OCI-LY1 (cell line): ENCODE data around the gene RCE1.
"Not testable (repeated sequence)": the region's sequence is repeated elsewhere in the genome, so short reads cannot be mapped to it uniquely, and the experiment has no call there.

Experiments
- H2AFZ ChIP-seq: fragments of 200-600 bp; sonication (generic), shearing (Covaris generic); 2 replicates; pipeline ENCODE4 v1.6.0; 2014; ENCODE audit warnings: antibody characterized with exemption, mild to moderate bottlenecking, low read length
- H3F3A ChIP-seq: fragments of 200-600 bp; sonication (generic), shearing (Covaris generic); 2 replicates; pipeline ENCODE4 v1.6.0; 2014; ENCODE audit warnings: mild to moderate bottlenecking, antibody characterized with exemption, low read length, moderate library complexity; ENCODE audit not compliant: insufficient read depth
- H3K27ac ChIP-seq: fragments of 200-600 bp; sonication (generic); 2 replicates; pipeline ENCODE4 v1.5.1; 2014; ENCODE audit warnings: low read length, mixed run types, mild to moderate bottlenecking, low read depth; ENCODE audit not compliant: poor library complexity, severe bottlenecking
- H3K27me3 ChIP-seq: fragments of 200-600 bp; sonication (generic); 2 replicates; pipeline ENCODE4 v1.6.0; 2014; ENCODE audit warnings: antibody characterized with exemption, mild to moderate bottlenecking, low read length, moderate library complexity; ENCODE audit not compliant: insufficient read depth
- H3K36me3 ChIP-seq: fragments of 200-600 bp; sonication (generic); 2 replicates; pipeline ENCODE4 v1.6.1; 2014; ENCODE audit warnings: mild to moderate bottlenecking, antibody characterized with exemption, low read length, moderate library complexity, mixed read lengths; ENCODE audit not compliant: insufficient read depth
- H3K4me1 ChIP-seq: fragments of 200-600 bp; sonication (generic); 2 replicates; pipeline ENCODE4 v1.5.1; 2014; ENCODE audit warnings: mild to moderate bottlenecking, low read length, moderate library complexity; ENCODE audit not compliant: insufficient read depth, severe bottlenecking
- H3K4me2 ChIP-seq: fragments of 200-600 bp; sonication (generic), shearing (Covaris generic); 2 replicates; pipeline ENCODE4 v1.6.1; 2014; ENCODE audit warnings: low read length
- H3K4me3 ChIP-seq: fragments of 200-600 bp; sonication (generic); 2 replicates; pipeline ENCODE4 v1.5.1; 2014; ENCODE audit warnings: low read length, low read depth, mild to moderate bottlenecking, mixed read lengths; ENCODE audit not compliant: poor library complexity, severe bottlenecking
- H3K79me2 ChIP-seq: fragments of 200-600 bp; shearing (Covaris generic); 2 replicates; pipeline ENCODE4 v1.6.1; 2016; ENCODE audit warnings: mixed run types, low read length, mixed read lengths; ENCODE audit not compliant: insufficient read depth
- H3K9ac ChIP-seq: fragments of 200-600 bp; sonication (generic), shearing (Covaris generic); 2 replicates; pipeline ENCODE4 v1.6.1; 2014; ENCODE audit warnings: mild to moderate bottlenecking, low read length, mixed read lengths
- H3K9me2 ChIP-seq: fragments of 200-600 bp; sonication (generic), shearing (Covaris generic); 2 replicates; pipeline ENCODE4 v1.6.1; 2014; ENCODE audit warnings: low read depth, mild to moderate bottlenecking, low read length, mixed read lengths
- H3K9me3 ChIP-seq: fragments of 200-600 bp; shearing (Covaris generic); 2 replicates; pipeline ENCODE4 v1.6.1; 2014; ENCODE audit warnings: low read length, mixed read lengths
- H4K20me1 ChIP-seq: fragments of 200-600 bp; sonication (generic), shearing (Covaris generic); 2 replicates; pipeline ENCODE4 v1.6.0; 2016; ENCODE audit warnings: mild to moderate bottlenecking, low read length; ENCODE audit not compliant: insufficient read depth
- EZH2 ChIP-seq: fragments of 200-600 bp; sonication (generic), shearing (Covaris generic); IDR thresholded peaks from 2 replicates; pipeline ENCODE4 v1.8.0; 2017; ENCODE audit warnings: borderline replicate concordance, mixed run types, mild to moderate bottlenecking, antibody characterized with exemption, low read length, moderate library complexity, mixed read lengths
- TF ChIP-seq, protein P1 (sequence below): fragments of 200-600 bp; sonication (generic), shearing (Covaris generic); IDR thresholded peaks from 2 replicates; pipeline ENCODE4 v1.5.1; 2017; ENCODE audit warnings: mild to moderate bottlenecking, antibody characterized with exemption, low read length, moderate library complexity, mixed read lengths

Gene RCE1, protein sequence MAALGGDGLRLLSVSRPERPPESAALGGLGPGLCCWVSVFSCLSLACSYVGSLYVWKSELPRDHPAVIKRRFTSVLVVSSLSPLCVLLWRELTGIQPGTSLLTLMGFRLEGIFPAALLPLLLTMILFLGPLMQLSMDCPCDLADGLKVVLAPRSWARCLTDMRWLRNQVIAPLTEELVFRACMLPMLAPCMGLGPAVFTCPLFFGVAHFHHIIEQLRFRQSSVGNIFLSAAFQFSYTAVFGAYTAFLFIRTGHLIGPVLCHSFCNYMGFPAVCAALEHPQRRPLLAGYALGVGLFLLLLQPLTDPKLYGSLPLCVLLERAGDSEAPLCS

DNA sequence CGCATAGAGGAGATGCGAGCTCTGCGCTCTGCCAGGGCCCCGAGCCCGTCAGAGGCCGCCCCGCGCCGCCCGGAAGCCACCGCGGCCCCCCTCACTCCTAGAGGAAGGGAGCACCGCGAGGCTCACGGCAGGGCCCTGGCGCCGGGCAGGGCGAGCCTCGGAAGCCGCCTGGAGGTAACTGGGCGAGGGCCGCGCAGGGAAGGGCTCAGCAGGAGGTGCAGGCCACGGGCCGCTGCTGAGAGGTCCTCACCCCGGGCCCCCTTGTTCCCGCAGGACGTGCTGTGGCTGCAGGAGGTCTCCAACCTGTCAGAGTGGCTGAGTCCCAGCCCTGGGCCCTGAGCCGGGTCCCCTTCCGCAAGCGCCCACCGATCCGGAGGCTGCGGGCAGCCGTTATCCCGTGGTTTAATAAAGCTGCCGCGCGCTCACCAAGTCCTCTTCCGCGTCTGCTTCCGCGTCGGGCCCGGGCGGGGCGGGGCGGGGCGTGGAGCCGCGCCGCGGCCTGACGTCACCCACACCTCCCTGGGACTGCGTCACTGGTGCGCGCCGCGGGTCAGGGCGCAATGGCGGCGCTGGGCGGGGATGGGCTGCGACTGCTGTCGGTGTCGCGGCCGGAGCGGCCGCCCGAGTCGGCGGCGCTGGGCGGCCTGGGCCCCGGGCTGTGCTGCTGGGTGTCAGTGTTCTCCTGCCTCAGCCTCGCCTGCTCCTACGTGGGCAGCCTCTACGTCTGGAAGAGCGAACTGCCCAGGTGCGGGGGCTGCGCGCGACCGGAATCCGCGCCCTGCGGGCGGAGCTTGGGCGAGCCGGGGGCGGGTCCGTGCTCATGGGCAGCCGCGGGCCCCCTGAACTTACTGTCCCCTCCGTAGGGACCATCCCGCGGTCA, at the start of gene RCE1:
Gene RCE1 (plus strand): TSS at position 546 of the 880 bp plus-strand sequence. CDS start 15 bp downstream, at position 561.
- Histone ChIP-seq H3K9me2 (no peaks in the 10 kb centered on the region), H3K4me2 (peak within 1 kb of the TSS; percentile 99), H2AFZ (no peak within 1 kb of the TSS), H4K20me1 (no peaks in the 10 kb centered on the region), H3K79me2 (peaks cover 16% of the 10 kb centered on the region), H3K27me3 (no peaks in the 10 kb centered on the region), H3K4me1 (peaks cover 40% of the 10 kb centered on the region), H3K9me3 (no peaks in the 10 kb centered on the region), H3F3A (no peaks in the 10 kb centered on the region), H3K27ac (peak within 1 kb of the TSS; percentile 63), H3K36me3 (peaks cover 39% of the 10 kb centered on the region; the same call in 1 of the 2 replicates), H3K4me3 (peak within 1 kb of the TSS; percentile 92), H3K9ac (peak within 1 kb of the TSS; percentile 96)
- TF ChIP-seq EZH2, result no peak
- TF ChIP-seq, protein P1, sequence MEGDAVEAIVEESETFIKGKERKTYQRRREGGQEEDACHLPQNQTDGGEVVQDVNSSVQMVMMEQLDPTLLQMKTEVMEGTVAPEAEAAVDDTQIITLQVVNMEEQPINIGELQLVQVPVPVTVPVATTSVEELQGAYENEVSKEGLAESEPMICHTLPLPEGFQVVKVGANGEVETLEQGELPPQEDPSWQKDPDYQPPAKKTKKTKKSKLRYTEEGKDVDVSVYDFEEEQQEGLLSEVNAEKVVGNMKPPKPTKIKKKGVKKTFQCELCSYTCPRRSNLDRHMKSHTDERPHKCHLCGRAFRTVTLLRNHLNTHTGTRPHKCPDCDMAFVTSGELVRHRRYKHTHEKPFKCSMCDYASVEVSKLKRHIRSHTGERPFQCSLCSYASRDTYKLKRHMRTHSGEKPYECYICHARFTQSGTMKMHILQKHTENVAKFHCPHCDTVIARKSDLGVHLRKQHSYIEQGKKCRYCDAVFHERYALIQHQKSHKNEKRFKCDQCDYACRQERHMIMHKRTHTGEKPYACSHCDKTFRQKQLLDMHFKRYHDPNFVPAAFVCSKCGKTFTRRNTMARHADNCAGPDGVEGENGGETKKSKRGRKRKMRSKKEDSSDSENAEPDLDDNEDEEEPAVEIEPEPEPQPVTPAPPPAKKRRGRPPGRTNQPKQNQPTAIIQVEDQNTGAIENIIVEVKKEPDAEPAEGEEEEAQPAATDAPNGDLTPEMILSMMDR, result no peak

DNA sequence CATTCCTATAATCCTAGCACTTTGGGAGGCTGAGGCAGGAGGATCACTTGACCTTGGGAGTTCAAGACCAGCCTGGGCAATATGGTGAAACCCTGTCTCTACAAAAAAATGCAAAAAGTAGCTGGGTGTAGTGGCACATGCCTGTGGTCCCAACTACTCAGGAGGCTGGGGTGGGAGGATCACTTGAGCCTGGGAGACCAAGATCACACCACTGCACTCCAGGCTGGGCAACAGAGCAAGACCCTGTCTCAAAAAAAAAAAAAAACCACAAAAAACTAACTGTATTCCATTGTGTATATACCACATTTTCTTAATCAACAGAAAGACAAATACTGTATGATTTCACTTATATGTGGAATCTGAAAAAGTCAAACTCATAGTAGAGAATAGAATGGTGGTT, 43.4 kb upstream of the RCE1 start:
- peaks cover 46% of the 10 kb centered on the region for H3K4me1 ChIP-seq
- not testable (repeated sequence) for H4K20me1 ChIP-seq, H3K79me2 ChIP-seq, H3K9me2 ChIP-seq, H3K9me3 ChIP-seq, H3K4me2 ChIP-seq, H2AFZ ChIP-seq, H3K4me3 ChIP-seq, H3F3A ChIP-seq, H3K27me3 ChIP-seq
- H3K36me3 ChIP-seq, result peaks cover 10% of the 10 kb centered on the region; the same call in 1 of the 2 replicates
- peak overlapping the region; percentile 97 for H3K27ac ChIP-seq
- H3K9ac ChIP-seq, result peak overlapping the region; percentile 59

DNA sequence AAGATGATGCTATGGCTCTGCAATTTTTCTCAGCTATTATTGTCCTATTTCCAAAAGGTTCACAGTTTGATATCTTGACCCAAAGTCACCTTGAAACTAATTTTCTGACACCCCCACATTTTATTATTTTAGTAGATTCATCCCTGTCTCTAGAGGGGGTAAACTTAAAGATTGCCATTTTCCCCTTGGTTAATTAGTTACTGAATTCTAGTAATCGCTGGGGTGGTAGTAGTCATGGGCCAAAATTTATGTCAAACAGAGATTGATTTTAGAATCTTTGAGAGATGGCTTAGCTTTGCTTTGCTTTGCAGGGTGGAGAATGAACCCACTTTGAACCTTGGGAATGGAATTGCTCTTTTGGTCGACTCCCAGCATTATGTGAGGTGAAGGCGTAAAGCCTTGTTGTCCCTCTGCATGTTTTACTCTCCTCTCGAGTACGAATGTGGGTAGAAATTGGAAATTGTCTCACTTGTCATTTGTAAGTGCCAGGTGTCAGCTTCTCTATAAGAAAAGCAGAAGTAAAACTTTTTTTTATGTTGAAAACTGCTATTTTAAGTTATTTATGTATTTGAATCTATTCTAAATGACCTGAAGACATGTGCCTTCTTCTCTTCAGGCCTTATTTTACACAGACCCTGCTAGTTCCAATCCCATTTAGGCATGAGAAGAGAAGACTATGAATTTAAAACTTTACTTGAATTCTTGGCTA, 42.4 kb upstream of the RCE1 start:
- TF ChIP-seq, protein P1, result no peak
- no peak for TF ChIP-seq EZH2
- no peak overlapping the region for H2AFZ ChIP-seq
- H3K4me3 ChIP-seq, result peak overlapping the region; percentile 18
- H3K27ac ChIP-seq, result peak overlapping the region; percentile 97
- peak overlapping the region; percentile 58 for H3K4me2 ChIP-seq
- H3K4me1 ChIP-seq, result peaks cover 46% of the 10 kb centered on the region
- H3K27me3 ChIP-seq, result no peaks in the 10 kb centered on the region
- H3K9ac ChIP-seq, result peak overlapping the region; percentile 59
- no peaks in the 10 kb centered on the region for H3K9me2 ChIP-seq
- no peaks in the 10 kb centered on the region for H3K9me3 ChIP-seq
- H3K79me2 ChIP-seq, result no peaks in the 10 kb centered on the region
- H3F3A ChIP-seq, result peaks cover 4% of the 10 kb centered on the region; the same call in 1 of the 2 replicates
- peaks cover 10% of the 10 kb centered on the region; the same call in 1 of the 2 replicates for H3K36me3 ChIP-seq
- H4K20me1 ChIP-seq, result no peaks in the 10 kb centered on the region
